PC-9 (cell line): ENCODE measurements around the gene UBE2M.
"Not testable (repeated sequence)": the region's sequence is repeated elsewhere in the genome, so short reads cannot be mapped to it uniquely, and the experiment has no call there.

Experiments
- EZH2 ChIP-seq: fragments of 200-600 bp; sonication (generic); IDR thresholded peaks from 2 replicates; pipeline ENCODE4 v1.8.0; 2017; ENCODE audit warnings: antibody characterized with exemption, low read depth
- TF ChIP-seq, protein P1 (sequence below): fragments of 200-600 bp; sonication (generic); conservative IDR thresholded peaks from 2 replicates; pipeline ENCODE4 v1.6.1; 2017; ENCODE audit warnings: mixed run types, antibody characterized with exemption, mild to moderate bottlenecking, moderate library complexity

DNA sequence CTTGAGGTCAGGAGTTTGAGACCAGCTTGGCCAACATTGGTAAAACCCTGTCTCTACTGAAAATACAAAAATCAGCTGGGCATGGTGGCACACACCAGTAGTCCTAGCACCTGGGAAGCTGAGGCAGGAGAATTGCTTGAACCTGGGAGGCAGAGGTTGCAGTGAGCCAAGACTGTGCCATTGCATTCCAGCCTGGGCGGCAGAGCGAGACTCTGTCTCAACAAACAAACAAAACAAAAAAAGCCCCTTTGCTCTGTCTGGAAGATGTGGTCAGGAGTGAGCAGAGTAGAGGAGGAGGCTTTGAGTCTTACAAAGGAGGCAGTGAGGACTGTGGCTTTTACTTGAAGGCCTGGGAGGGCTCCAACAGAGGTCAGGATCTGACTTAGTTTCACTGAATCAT is 19.2 kb upstream of the UBE2M start:
- TF ChIP-seq, protein P1, sequence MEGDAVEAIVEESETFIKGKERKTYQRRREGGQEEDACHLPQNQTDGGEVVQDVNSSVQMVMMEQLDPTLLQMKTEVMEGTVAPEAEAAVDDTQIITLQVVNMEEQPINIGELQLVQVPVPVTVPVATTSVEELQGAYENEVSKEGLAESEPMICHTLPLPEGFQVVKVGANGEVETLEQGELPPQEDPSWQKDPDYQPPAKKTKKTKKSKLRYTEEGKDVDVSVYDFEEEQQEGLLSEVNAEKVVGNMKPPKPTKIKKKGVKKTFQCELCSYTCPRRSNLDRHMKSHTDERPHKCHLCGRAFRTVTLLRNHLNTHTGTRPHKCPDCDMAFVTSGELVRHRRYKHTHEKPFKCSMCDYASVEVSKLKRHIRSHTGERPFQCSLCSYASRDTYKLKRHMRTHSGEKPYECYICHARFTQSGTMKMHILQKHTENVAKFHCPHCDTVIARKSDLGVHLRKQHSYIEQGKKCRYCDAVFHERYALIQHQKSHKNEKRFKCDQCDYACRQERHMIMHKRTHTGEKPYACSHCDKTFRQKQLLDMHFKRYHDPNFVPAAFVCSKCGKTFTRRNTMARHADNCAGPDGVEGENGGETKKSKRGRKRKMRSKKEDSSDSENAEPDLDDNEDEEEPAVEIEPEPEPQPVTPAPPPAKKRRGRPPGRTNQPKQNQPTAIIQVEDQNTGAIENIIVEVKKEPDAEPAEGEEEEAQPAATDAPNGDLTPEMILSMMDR = not testable (repeated sequence)
- not testable (repeated sequence) for TF ChIP-seq EZH2
